NOMO-1 (cell line): ENCODE measurements around the gene ANKRD33B.

Experiments
- DNase-seq, 2 experiments: peaks; one replicate each; lab custom pipeline; 2025; ENCODE audit not compliant: unreplicated experiment in 2 of 2; lab: John Stamatoyannopoulos, UW

Gene ANKRD33B

GRCh38 chr5:10688651-10689171 lies 124.8 kb downstream of the ANKRD33B start:
- no peak for DNase-seq

- peak; percentile 52 to 66 for DNase-seq
Measured at GRCh38 chr5:10689391-10690081, 125.7 kb downstream of the ANKRD33B start.

GRCh38 chr5:10690460-10691440 lies 126.9 kb downstream of the ANKRD33B start:
- no peak for DNase-seq

DNA sequence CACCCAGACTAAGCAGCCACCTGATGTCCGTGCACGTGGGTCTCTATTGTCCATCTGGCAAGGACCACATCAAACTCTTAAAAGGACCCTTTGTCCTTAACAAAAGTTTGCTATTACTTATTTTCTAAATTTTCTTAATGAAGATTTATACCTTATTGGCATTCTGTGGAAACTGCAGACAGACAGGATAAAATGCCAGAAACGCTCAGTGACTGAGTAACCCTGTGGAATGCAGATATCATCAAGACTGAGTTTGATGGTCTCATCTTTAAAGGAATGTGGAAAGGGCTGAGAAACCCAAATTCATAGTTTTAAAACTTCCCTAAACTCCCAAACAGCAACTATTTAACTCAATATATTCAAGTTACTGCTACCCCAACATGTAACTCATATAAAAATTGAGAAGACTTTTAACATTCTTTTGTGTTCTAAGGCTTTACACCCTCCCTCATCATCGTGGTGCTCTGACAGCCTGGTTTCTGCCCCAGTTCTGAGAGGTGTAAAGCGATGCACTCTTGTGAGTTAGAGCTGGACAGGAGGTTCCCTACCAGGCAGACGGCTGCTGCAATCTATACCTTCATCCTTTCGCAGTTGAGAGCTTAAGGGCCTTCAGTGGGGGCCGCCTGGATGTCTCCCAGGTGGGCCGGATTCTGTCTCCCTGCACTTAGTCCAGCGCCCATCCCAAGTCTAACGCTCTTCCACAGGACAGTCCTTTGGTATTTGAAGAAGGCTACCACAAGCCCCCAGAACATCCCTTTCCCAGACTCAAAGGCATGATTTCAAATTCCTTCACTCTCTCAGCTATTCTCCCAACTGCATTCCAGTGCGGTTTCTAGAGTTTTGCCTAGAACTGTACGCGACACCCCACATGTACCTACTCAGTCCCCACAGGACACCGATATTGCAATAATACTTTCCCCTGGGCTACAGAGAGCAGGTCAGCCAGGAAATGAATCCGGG lies 128.2 kb downstream of the ANKRD33B start:
- no peak for DNase-seq

GRCh38 chr5:10695055-10695649 lies 131.3 kb downstream of the ANKRD33B start:
- peak in 1 of 2 experiments; percentile 36 for DNase-seq

- DNase-seq = no peak
Measured at GRCh38 chr5:10695759-10696543, 132.1 kb downstream of the ANKRD33B start.

DNA sequence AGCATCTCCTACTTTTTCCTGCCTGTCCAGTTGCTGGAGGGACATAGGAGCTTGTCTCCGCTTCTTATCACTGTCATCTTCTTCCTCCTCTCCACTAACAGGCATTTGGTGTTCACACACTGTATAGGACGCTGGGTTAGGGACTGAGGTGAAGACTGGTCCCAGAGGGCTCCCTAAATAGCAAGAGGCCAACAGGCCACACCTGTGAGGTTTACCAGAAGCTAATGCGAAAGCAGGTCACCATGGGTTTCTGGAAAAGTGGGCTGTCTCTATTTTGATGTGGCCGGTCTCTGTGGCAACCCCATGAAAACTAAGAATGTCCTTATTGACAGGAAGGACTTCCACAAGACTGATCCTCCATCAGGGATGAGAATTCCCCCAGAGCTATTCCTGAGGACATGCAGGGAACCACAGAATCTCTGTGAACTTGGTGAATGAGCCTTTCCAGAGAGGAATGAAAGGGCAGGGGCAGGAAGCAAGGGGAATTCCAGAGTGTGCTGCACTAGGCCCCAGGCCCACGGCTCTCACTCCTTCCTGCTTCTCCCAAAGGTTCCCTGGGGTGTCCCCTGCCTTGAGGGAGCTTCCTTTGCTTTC lies 135.5 kb downstream of the ANKRD33B start:
- no peak for DNase-seq

- no peak for DNase-seq
Measured at GRCh38 chr5:10699987-10700386, 136.1 kb downstream of the ANKRD33B start.

GRCh38 chr5:10700516-10700915 lies 136.6 kb downstream of the ANKRD33B start:
- DNase-seq = no peak

GRCh38 chr5:10701567-10702039 lies 137.7 kb downstream of the ANKRD33B start:
- peak in 1 of 2 experiments; percentile 32 for DNase-seq

GRCh38 chr5:10702040-10702629 lies 138.3 kb downstream of the ANKRD33B start:
- DNase-seq = no peak

GRCh38 chr5:10702911-10703491 lies 139.1 kb downstream of the ANKRD33B start:
- no peak for DNase-seq

DNA sequence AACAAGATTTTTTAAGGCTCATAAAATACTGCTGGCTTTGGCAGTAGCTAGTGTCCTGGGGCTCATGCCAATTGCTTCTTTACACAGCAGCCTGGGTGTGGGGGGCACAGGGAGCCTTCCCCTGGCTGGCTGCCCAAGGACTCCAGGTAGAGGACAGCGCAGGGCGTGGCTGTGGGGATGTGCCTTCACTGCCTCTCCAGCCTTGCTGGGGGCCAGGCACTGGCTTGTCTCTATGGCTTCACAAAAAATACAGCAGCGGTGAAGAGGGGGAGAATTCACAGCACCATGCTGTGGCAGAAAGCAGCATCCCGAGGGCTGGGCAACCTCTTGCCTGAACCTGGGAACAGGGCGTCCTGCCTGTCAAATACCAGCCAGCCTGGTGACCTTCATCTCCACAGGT lies 139.8 kb downstream of the ANKRD33B start:
- DNase-seq = no peak

DNA sequence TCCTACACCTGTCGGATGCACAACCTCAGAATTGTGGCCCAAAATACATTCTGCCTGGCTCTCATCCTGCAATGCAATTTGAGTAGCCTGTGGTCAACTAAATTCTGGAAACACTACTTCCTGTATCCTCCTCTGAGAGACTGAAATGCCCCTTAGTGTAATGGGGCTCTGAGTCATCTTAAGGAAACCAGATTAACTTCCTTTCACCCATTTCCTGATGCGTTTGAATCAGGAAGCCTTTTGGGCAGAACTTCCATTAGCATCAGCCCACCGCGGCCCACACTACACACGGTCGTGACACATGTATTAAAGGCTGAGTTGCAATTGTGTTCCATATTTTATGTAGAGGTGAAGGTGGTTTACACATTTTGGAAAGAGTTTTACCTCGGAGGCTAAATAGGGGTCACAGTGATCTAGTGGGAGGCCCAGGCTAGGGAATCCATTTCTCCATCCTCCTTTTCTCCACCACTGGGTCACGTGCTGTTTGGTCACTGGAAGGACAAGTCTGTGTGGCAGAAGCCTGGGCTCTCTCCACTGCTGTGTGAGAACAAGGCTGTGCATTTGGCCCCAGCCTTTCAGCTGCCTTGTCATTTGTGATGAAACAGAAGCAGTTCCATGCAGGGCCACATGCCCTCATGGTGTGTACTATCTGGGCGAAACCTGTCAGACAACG lies 141.2 kb downstream of the ANKRD33B start:
- peak; percentile 82 to 97 for DNase-seq

GRCh38 chr5:10705747-10706146 lies 141.9 kb downstream of the ANKRD33B start:
- no peak for DNase-seq

DNA sequence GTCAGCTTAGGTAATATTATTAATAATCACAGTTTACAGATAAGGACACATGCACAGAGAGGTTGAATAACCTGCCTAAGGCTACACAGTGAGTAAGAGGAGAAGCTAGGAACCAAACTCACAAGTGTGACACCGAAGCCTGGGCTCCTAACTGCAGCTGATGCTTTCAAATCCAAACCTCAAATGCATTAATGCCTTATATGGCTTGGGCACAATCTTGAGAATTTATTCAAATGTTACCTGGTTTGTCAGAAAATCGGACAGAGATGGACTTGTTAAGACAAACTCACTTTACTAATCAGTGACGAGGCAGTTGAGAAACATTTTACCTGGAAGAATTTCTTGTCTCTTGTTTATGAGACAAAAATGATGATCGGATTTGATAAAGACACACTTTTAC lies 142.5 kb downstream of the ANKRD33B start:
- DNase-seq = no peak
